Neural cell (in vitro differentiated cells): ENCODE data around the gene MAD1L1.

ENCODE experiments used
- EP300 ChIP-seq: fragments of 450-650 bp; conservative IDR thresholded peaks from 2 replicates; pipeline ENCODE4 v1.6.1; 2014; ENCODE audit warnings: antibody characterized with exemption, mild to moderate bottlenecking, moderate library complexity; ENCODE audit not compliant: poor library complexity, severe bottlenecking
- EZH2 ChIP-seq: fragments of 200-600, 300-800 bp; shearing (Covaris generic), sonication (generic); IDR thresholded peaks from 2 replicates; pipeline ENCODE4 v1.6.1; 2014; ENCODE audit warnings: antibody characterized with exemption, low read length, borderline replicate concordance, mild to moderate bottlenecking; ENCODE audit not compliant: insufficient read depth, poor library complexity, severe bottlenecking
- MXI1 ChIP-seq: fragments of 450-650 bp; conservative IDR thresholded peaks from 2 replicates; pipeline ENCODE4 v1.6.1; 2014; ENCODE audit warnings: antibody characterized with exemption, mild to moderate bottlenecking; ENCODE audit not compliant: poor library complexity, severe bottlenecking
- POLR2AphosphoS5 ChIP-seq: IDR thresholded peaks from 2 replicates; pipeline ENCODE4 v1.6.1; 2012
- RAD21 ChIP-seq: fragments of 450-650 bp; conservative IDR thresholded peaks from 2 replicates; pipeline ENCODE4 v1.6.1; 2014; ENCODE audit warnings: antibody characterized with exemption, mild to moderate bottlenecking, moderate library complexity
- REST ChIP-seq: IDR thresholded peaks from 2 replicates; pipeline ENCODE4 v1.6.1; 2012; ENCODE audit warnings: borderline replicate concordance
- SMC3 ChIP-seq: fragments of 450-650 bp; conservative IDR thresholded peaks from 2 replicates; pipeline ENCODE4 v1.6.1; 2014; ENCODE audit warnings: antibody characterized with exemption, mild to moderate bottlenecking, moderate library complexity; ENCODE audit not compliant: poor library complexity
- TAF1 ChIP-seq: IDR thresholded peaks from 2 replicates; pipeline ENCODE4 v1.6.1; 2012; ENCODE audit warnings: low read depth
- TF ChIP-seq, protein P1 (sequence below): fragments of 450-650 bp; IDR thresholded peaks from 2 replicates; pipeline ENCODE4 v1.5.1; 2014; ENCODE audit warnings: antibody characterized with exemption, mild to moderate bottlenecking, moderate library complexity; ENCODE audit not compliant: poor library complexity, severe bottlenecking

GRCh38 chr7:2142386-2142785 is 90.4 kb downstream of the MAD1L1 start:
- no peak for TF ChIP-seq EP300
- TF ChIP-seq, protein P1, sequence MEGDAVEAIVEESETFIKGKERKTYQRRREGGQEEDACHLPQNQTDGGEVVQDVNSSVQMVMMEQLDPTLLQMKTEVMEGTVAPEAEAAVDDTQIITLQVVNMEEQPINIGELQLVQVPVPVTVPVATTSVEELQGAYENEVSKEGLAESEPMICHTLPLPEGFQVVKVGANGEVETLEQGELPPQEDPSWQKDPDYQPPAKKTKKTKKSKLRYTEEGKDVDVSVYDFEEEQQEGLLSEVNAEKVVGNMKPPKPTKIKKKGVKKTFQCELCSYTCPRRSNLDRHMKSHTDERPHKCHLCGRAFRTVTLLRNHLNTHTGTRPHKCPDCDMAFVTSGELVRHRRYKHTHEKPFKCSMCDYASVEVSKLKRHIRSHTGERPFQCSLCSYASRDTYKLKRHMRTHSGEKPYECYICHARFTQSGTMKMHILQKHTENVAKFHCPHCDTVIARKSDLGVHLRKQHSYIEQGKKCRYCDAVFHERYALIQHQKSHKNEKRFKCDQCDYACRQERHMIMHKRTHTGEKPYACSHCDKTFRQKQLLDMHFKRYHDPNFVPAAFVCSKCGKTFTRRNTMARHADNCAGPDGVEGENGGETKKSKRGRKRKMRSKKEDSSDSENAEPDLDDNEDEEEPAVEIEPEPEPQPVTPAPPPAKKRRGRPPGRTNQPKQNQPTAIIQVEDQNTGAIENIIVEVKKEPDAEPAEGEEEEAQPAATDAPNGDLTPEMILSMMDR = no peak
- TF ChIP-seq POLR2AphosphoS5 = no peak
- no peak for TF ChIP-seq RAD21
- TF ChIP-seq TAF1 = no peak
- no peak for TF ChIP-seq SMC3
- no peak for TF ChIP-seq REST
- no peak for TF ChIP-seq EZH2
- TF ChIP-seq MXI1 = no peak
